ENCODE measurements around the gene FANCB. TPM values are rescaled to one million over a fixed set of nuclear protein-coding genes. Genes with fewer than 3 reads are reported as not detected.

FANCB gene
- total RNA-seq, 1 experiment from 2014 or later: 2.7 TPM

- H3K9me3 Mint-ChIP-seq (ENCODE audit: unreplicated experiment): peaks cover 5% of the 10 kb centered on the region
These were observed 40.3 kb downstream of the FANCB start for GRCh38 chrX:14832586-14832985.

DNA sequence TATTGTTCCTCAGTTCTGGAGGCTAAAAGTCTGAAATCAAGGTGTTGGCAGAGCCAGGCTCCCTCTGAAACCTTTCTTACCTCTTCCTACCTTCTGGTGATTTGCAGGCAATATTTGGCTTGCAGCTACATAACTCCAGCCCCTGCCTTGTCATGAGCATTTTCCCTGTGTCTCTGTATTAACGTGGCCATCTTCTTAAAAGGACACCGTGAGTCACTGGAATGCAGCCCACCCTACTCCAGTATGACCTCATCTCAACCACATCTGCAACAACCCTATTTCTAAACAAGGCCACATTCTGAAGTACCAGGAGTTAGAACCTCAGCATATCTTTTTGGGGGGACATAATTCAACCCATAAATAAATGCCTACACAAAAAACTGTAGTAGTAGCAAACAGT lies 40.7 kb downstream of the FANCB start:
- H3K9me3 Mint-ChIP-seq (ENCODE audit: unreplicated experiment): peaks cover 5% of the 10 kb centered on the region
- no TSS peak for BruUV-seq (replicated peaks)
- TF ChIP-seq, protein P1, sequence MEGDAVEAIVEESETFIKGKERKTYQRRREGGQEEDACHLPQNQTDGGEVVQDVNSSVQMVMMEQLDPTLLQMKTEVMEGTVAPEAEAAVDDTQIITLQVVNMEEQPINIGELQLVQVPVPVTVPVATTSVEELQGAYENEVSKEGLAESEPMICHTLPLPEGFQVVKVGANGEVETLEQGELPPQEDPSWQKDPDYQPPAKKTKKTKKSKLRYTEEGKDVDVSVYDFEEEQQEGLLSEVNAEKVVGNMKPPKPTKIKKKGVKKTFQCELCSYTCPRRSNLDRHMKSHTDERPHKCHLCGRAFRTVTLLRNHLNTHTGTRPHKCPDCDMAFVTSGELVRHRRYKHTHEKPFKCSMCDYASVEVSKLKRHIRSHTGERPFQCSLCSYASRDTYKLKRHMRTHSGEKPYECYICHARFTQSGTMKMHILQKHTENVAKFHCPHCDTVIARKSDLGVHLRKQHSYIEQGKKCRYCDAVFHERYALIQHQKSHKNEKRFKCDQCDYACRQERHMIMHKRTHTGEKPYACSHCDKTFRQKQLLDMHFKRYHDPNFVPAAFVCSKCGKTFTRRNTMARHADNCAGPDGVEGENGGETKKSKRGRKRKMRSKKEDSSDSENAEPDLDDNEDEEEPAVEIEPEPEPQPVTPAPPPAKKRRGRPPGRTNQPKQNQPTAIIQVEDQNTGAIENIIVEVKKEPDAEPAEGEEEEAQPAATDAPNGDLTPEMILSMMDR (IDR thresholded peaks at IDR 0.05; ENCODE audit: unreplicated experiment): no peak
- no peak overlapping the region for H3K4me3 Mint-ChIP-seq (ENCODE audit: unreplicated experiment)
- H3K27ac Mint-ChIP-seq (ENCODE audit: low read depth, unreplicated experiment): no peak overlapping the region
- no peak for DNase-seq (ENCODE audit: unreplicated experiment)
- ChIA-PET CTCF (interaction anchor here (0.5 kb wide), 1 partner anchor 1444 kb away, joined by 3 read pairs; no protein-coding TSS in a partner anchor), POLR2A (no interaction called here)
- H3K27me3 Mint-ChIP-seq (ENCODE audit: insufficient read depth, unreplicated experiment): peaks cover 11% of the 10 kb centered on the region
- H3K4me1 Mint-ChIP-seq (ENCODE audit: insufficient read depth, unreplicated experiment): no peaks in the 10 kb centered on the region
- intact Hi-C loops (cut with micrococcal nuclease): no loop called here
- no peaks in the 10 kb centered on the region for H3K36me3 Mint-ChIP-seq (ENCODE audit: insufficient read depth, unreplicated experiment)

More at GRCh38 chrX:14832586-14832985, 40.3 kb downstream of the FANCB start:
- POLR2A ChIA-PET: no interaction called here
- no peak overlapping the region for H3K4me3 Mint-ChIP-seq (ENCODE audit: unreplicated experiment)
- H3K36me3 Mint-ChIP-seq (ENCODE audit: insufficient read depth, unreplicated experiment): no peaks in the 10 kb centered on the region
- no TSS peak for BruUV-seq (replicated peaks)
- TF ChIP-seq, protein P1 (IDR thresholded peaks at IDR 0.05; ENCODE audit: unreplicated experiment): no peak
- CTCF ChIA-PET: interaction anchor here (0.5 kb wide), 1 partner anchor 1444 kb away, joined by 3 read pairs; no protein-coding TSS in a partner anchor
- no peak overlapping the region for H3K27ac Mint-ChIP-seq (ENCODE audit: low read depth, unreplicated experiment)
- H3K27me3 Mint-ChIP-seq (ENCODE audit: insufficient read depth, unreplicated experiment): peaks cover 9% of the 10 kb centered on the region
- no peaks in the 10 kb centered on the region for H3K4me1 Mint-ChIP-seq (ENCODE audit: insufficient read depth, unreplicated experiment)
- intact Hi-C loops (cut with micrococcal nuclease): no loop called here
- DNase-seq (ENCODE audit: unreplicated experiment): no peak

GRCh38 chrX:14829643-14830042 lies 43.2 kb downstream of the FANCB start:
- BruUV-seq (replicated peaks): no TSS peak
- intact Hi-C loops (cut with micrococcal nuclease): no loop called here
- Mint-ChIP-seq H3K9me3 (ENCODE audit: unreplicated experiment) (peaks cover 5% of the 10 kb centered on the region), H3K27ac (ENCODE audit: low read depth, unreplicated experiment) (no peak overlapping the region), H3K27me3 (ENCODE audit: insufficient read depth, unreplicated experiment) (peaks cover 25% of the 10 kb centered on the region), H3K4me3 (ENCODE audit: unreplicated experiment) (no peak overlapping the region), H3K36me3 (ENCODE audit: insufficient read depth, unreplicated experiment) (no peaks in the 10 kb centered on the region), H3K4me1 (ENCODE audit: insufficient read depth, unreplicated experiment) (no peaks in the 10 kb centered on the region)
- ChIA-PET CTCF (interaction anchor here (0.6 kb wide), 1 partner anchor 478 kb away, joined by 3 read pairs; no protein-coding TSS in a partner anchor), POLR2A (no interaction called here)
- TF ChIP-seq, protein P1 (IDR thresholded peaks at IDR 0.05; ENCODE audit: unreplicated experiment): no peak
- DNase-seq (ENCODE audit: unreplicated experiment): no peak

GRCh38 chrX:14826319-14826718 lies 46.5 kb downstream of the FANCB start:
- no TSS peak for BruUV-seq (replicated peaks)
- POLR2A ChIA-PET: no interaction called here
- H3K4me3 Mint-ChIP-seq (ENCODE audit: unreplicated experiment): no peak overlapping the region
- H3K36me3 Mint-ChIP-seq (ENCODE audit: insufficient read depth, unreplicated experiment): no peaks in the 10 kb centered on the region
- H3K27ac Mint-ChIP-seq (ENCODE audit: low read depth, unreplicated experiment): no peak overlapping the region
- intact Hi-C loops (cut with micrococcal nuclease): no loop called here
- peaks cover 22% of the 10 kb centered on the region for H3K27me3 Mint-ChIP-seq (ENCODE audit: insufficient read depth, unreplicated experiment)
- CTCF ChIA-PET: interaction anchor here (0.6 kb wide), 1 partner anchor 18 kb away, joined by 3 read pairs; no protein-coding TSS in a partner anchor
- DNase-seq (ENCODE audit: unreplicated experiment): no peak
- H3K4me1 Mint-ChIP-seq (ENCODE audit: insufficient read depth, unreplicated experiment): no peaks in the 10 kb centered on the region
- TF ChIP-seq, protein P1 (IDR thresholded peaks at IDR 0.05; ENCODE audit: unreplicated experiment): no peak
- H3K9me3 Mint-ChIP-seq (ENCODE audit: unreplicated experiment): peaks cover 5% of the 10 kb centered on the region
